Measurements from ENCODE around the gene ORC3.

- TF ChIP-seq CTCF (IDR thresholded peaks at IDR 0.05) (no peak), POLR2A (IDR thresholded peaks at IDR 0.05) (no peak)
Measured at GRCh38 chr6:87714093-87714842, 124.3 kb downstream of the ORC3 start.

Data from adrenal gland (tissue), 5 donors.